KOPT-K1 (cell line): Measurements from ENCODE around the gene CD180.
A peak's percentile ranks its signal among the peaks of the same experiment; 100 is the strongest.

Experiments
- H3K27ac ChIP-seq: fragments of 200-600 bp; sonication (generic); 2 replicates; pipeline ENCODE4 v1.5.1; 2016; ENCODE audit warnings: antibody characterized with exemption, mild to moderate bottlenecking, low read depth, low read length; ENCODE audit not compliant: poor library complexity, severe bottlenecking
- H3K36me3 ChIP-seq: fragments of 200-600 bp; sonication (generic); 2 replicates; pipeline ENCODE4 v1.5.1; 2017; ENCODE audit warnings: antibody characterized with exemption, mild to moderate bottlenecking, low read length, moderate library complexity; ENCODE audit not compliant: insufficient read depth
- H3K9me3 ChIP-seq: fragments of 200-600 bp; sonication (generic); 2 replicates; pipeline ENCODE4 v1.5.1; 2017; ENCODE audit warnings: antibody characterized with exemption, low read length, mild to moderate bottlenecking; ENCODE audit not compliant: insufficient read depth, poor library complexity, severe bottlenecking

Gene CD180

GRCh38 chr5:67201897-67202549 lies 5.4 kb upstream of the CD180 start:
- Histone ChIP-seq H3K27ac (no peak overlapping the region), H3K36me3 (no peaks in the 10 kb centered on the region)

GRCh38 chr5:67200809-67201562 lies 4.4 kb upstream of the CD180 start:
- no peaks in the 10 kb centered on the region for H3K36me3 ChIP-seq
- H3K27ac ChIP-seq: peak overlapping the region; percentile 8
- no peaks in the 10 kb centered on the region for H3K9me3 ChIP-seq

More at GRCh38 chr5:67201897-67202549, 5.4 kb upstream of the CD180 start:
- H3K9me3 ChIP-seq: no peaks in the 10 kb centered on the region

GRCh38 chr5:67199859-67200258 lies 3.3 kb upstream of the CD180 start:
- no peaks in the 10 kb centered on the region for H3K36me3 ChIP-seq
- H3K27ac ChIP-seq: no peak overlapping the region
- no peaks in the 10 kb centered on the region for H3K9me3 ChIP-seq

- H3K36me3 ChIP-seq: no peaks in the 10 kb centered on the region
- H3K9me3 ChIP-seq: no peaks in the 10 kb centered on the region
- H3K27ac ChIP-seq: no peak overlapping the region
Measured at GRCh38 chr5:67198917-67199316, 2.3 kb upstream of the CD180 start.

GRCh38 chr5:67197536-67197935 lies 937 bp upstream of the CD180 start:
- Histone ChIP-seq H3K27ac (no peak overlapping the region), H3K36me3 (no peaks in the 10 kb centered on the region), H3K9me3 (peaks cover 5% of the 10 kb centered on the region)

GRCh38 chr5:67195406-67196275 lies 958 bp downstream of the CD180 start:
- H3K27ac ChIP-seq: no peak overlapping the region
- H3K9me3 ChIP-seq: peaks cover 9% of the 10 kb centered on the region
- no peaks in the 10 kb centered on the region for H3K36me3 ChIP-seq

GRCh38 chr5:67194166-67194565 lies 2.4 kb downstream of the CD180 start:
- Histone ChIP-seq H3K27ac (no peak overlapping the region), H3K9me3 (peaks cover 9% of the 10 kb centered on the region), H3K36me3 (no peaks in the 10 kb centered on the region)

GRCh38 chr5:67193439-67193807 lies 3.2 kb downstream of the CD180 start:
- no peak overlapping the region for H3K27ac ChIP-seq
- peaks cover 9% of the 10 kb centered on the region for H3K9me3 ChIP-seq
- H3K36me3 ChIP-seq: no peaks in the 10 kb centered on the region

GRCh38 chr5:67192719-67193438 lies 3.7 kb downstream of the CD180 start:
- Histone ChIP-seq H3K36me3 (no peaks in the 10 kb centered on the region), H3K27ac (no peak overlapping the region), H3K9me3 (peaks cover 9% of the 10 kb centered on the region)

GRCh38 chr5:67190861-67191260 lies 5.7 kb downstream of the CD180 start:
- no peaks in the 10 kb centered on the region for H3K36me3 ChIP-seq
- H3K9me3 ChIP-seq: peaks cover 9% of the 10 kb centered on the region
- H3K27ac ChIP-seq: no peak overlapping the region

- H3K36me3 ChIP-seq: no peaks in the 10 kb centered on the region
- H3K27ac ChIP-seq: no peak overlapping the region
- peaks cover 9% of the 10 kb centered on the region for H3K9me3 ChIP-seq
Measured at GRCh38 chr5:67190410-67190809, 6.2 kb downstream of the CD180 start.

- no peaks in the 10 kb centered on the region for H3K36me3 ChIP-seq
- peaks cover 9% of the 10 kb centered on the region for H3K9me3 ChIP-seq
- H3K27ac ChIP-seq: no peak overlapping the region
Measured at GRCh38 chr5:67189931-67190330, 6.7 kb downstream of the CD180 start.

- peaks cover 9% of the 10 kb centered on the region for H3K9me3 ChIP-seq
- no peaks in the 10 kb centered on the region for H3K36me3 ChIP-seq
- peak overlapping the region; percentile 52 for H3K27ac ChIP-seq
Measured at GRCh38 chr5:67189079-67189354, 7.6 kb downstream of the CD180 start.

GRCh38 chr5:67188274-67189078 lies 8.1 kb downstream of the CD180 start:
- Histone ChIP-seq H3K36me3 (no peaks in the 10 kb centered on the region), H3K27ac (peak overlapping the region; percentile 52), H3K9me3 (peaks cover 9% of the 10 kb centered on the region)
